ENCODE data around the gene HIGD1C. TPM values are rescaled to one million over a fixed set of nuclear protein-coding genes. Genes with fewer than 3 reads are reported as not detected.
A peak's percentile ranks its signal among the peaks of the same experiment; 100 is the strongest.

Gene HIGD1C
- total RNA-seq, 2 donors from 2014 or later: not detected

DNA sequence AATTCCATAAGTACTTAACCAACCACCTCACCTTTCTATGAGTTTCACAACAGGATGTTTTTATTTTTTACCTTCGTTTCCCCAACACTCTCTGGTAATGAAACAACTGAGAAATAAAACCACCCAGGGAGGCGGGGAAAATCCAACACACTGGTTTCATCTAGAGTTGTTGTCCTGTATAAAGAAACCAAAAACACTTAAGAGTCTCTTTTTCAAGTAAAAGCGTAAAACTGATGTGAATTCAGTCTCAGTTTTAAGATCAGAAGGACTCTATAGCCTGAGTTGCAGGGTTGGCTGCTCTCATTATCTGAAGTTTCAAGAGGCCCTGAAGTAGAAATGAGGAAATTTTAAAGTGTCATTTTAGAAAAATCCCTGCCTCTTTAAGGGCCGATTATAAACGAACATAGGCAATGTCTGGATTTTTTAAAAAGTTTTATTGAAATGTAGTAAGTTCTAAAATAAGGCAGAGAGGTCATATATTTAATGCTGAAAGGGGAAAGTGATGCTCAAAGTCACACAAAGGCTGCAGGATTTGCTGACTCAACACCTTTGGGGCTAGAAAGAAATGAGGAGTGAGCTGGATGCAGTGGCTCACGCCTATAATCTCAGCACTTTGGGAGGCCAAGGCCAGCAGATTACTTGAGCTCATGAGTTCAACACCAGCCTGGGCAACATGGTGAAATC is 27.2 kb downstream of the HIGD1C start:
- H3K9ac ChIP-seq (ENCODE audit: low read depth in 2 of 2, low read length in 2 of 2): no peak overlapping the region
- DNase-seq: no peak
- H3K4me3 ChIP-seq: no peak overlapping the region
- no peaks in the 10 kb centered on the region for H3K4me1 ChIP-seq
- H3K36me3 ChIP-seq: no peaks in the 10 kb centered on the region
- no peaks in the 10 kb centered on the region for H3K27me3 ChIP-seq
- no peak overlapping the region for H3K27ac ChIP-seq
- no peaks in the 10 kb centered on the region for H3K9me3 ChIP-seq
- TF ChIP-seq, protein P1, sequence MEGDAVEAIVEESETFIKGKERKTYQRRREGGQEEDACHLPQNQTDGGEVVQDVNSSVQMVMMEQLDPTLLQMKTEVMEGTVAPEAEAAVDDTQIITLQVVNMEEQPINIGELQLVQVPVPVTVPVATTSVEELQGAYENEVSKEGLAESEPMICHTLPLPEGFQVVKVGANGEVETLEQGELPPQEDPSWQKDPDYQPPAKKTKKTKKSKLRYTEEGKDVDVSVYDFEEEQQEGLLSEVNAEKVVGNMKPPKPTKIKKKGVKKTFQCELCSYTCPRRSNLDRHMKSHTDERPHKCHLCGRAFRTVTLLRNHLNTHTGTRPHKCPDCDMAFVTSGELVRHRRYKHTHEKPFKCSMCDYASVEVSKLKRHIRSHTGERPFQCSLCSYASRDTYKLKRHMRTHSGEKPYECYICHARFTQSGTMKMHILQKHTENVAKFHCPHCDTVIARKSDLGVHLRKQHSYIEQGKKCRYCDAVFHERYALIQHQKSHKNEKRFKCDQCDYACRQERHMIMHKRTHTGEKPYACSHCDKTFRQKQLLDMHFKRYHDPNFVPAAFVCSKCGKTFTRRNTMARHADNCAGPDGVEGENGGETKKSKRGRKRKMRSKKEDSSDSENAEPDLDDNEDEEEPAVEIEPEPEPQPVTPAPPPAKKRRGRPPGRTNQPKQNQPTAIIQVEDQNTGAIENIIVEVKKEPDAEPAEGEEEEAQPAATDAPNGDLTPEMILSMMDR (IDR thresholded peaks at IDR 0.05): no peak
- intact Hi-C loops (cut with DNase I): loop anchor here (5.0 kb wide), 1 partner anchor 142 kb away; no protein-coding TSS in a partner anchor

DNA sequence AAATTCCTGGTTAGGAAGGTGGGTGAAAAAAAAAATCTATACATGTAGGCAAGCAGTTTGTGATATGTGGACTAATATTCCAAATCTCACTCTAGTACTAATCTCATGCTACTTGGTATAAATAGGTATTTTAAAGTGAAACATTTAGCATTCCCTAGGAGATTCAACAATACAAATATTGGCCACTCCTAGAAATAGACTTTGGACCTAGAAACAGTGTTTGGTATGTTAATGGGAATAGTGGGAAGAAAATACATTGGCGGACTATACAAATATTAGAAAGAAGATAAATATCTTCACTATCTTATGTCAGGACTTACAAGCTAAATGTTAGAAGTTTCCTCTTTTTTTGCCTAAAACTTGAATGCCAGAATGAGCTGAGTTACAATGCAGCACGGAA is 28.2 kb downstream of the HIGD1C start:
- Histone ChIP-seq H3K4me3 (no peak overlapping the region), H3K4me1 (no peaks in the 10 kb centered on the region), H3K9ac (ENCODE audit: low read depth in 2 of 2, low read length in 2 of 2) (no peak overlapping the region), H3K27ac (no peak overlapping the region), H3K9me3 (no peaks in the 10 kb centered on the region), H3K27me3 (no peaks in the 10 kb centered on the region), H3K36me3 (no peaks in the 10 kb centered on the region)
- TF ChIP-seq, protein P1 (IDR thresholded peaks at IDR 0.05): no peak
- DNase-seq: no peak
- intact Hi-C loops (cut with DNase I): loop anchor here (5.0 kb wide), 1 partner anchor 143 kb away; no protein-coding TSS in a partner anchor

DNA sequence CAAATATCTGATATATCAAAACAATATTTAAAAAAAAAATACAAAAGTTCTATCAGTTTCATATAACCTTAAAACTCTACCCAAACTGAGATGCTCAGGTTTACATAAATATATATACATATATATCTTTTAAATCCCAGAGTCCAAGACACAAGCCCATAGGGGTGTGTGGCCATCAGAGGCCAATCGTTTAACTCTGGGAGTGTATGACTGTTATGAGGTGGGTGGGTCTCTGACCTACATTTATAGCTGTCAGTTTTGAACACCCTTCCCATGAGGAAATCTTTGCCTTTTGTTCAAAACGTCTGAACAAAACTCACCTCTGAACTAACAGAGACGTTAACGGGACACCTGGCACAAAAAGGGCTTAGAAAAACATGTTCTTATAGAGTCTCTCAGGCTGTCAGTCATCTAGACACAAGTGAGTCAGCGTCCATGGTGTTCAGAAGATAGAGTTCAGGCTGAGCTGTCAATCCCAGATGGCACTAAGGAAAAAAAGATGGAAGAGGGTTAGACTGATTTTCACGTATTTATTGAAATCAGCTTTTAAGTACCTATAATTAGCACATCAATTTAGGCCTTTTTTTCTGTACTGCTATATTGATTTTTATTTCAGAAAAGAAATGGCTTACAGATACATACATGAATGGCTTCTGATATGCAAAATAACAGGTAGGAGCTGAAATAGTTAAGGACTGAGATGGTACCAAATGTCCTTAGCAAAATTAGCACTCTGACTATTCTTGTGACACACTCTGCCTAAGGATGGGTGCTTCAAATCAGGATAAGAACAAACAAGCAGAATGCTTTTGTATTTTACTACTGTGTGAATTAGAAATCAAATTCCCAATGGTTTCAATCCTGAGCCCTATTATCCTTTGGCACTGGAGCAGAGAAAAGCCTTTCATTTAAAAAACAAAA is 29.2 kb downstream of the HIGD1C start:
- no peaks in the 10 kb centered on the region for H3K4me1 ChIP-seq
- no peaks in the 10 kb centered on the region for H3K36me3 ChIP-seq
- no peak overlapping the region for H3K9ac ChIP-seq (ENCODE audit: low read depth in 2 of 2, low read length in 2 of 2)
- intact Hi-C loops (cut with DNase I): loop anchor here (5.0 kb wide), 1 partner anchor 144 kb away; no protein-coding TSS in a partner anchor
- H3K27me3 ChIP-seq: no peaks in the 10 kb centered on the region
- H3K27ac ChIP-seq: peak overlapping the region; percentile 38
- no peak overlapping the region for H3K4me3 ChIP-seq
- TF ChIP-seq, protein P1 (IDR thresholded peaks at IDR 0.05): no peak
- DNase-seq: peak; percentile 36
- no peaks in the 10 kb centered on the region for H3K9me3 ChIP-seq

DNA sequence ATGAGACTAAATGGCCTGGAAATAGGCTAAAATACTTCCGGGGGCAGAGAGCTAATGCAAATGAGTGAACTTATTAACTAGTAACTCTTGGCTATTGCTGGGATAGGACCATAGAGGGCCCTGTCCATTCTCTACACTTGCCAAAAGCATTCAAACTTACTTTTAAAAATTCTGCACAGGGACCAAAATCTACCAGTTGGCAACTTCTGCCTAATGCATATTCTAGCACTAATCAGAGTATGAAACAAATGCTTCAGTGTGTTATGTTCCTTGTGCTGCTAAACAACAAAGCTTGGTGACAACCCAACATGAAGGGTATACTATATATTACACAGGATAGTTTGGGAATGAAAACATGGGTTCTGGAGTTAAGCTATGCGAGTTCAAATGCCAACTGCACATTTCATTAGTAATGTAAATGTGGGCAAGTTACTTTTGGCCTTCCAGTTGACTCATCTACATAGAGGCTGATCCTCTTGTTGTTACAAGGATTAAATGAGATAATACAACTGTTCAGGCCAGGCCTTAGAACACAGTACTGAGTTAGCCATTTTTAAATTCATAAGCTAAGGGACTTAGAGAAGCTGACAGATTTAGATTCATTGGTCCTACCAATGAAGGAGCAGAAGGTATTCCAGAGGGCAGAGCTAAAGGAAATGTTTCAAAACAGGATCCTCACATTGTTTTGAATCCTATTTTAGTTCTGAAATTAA is 32.4 kb downstream of the HIGD1C start:
- Histone ChIP-seq H3K36me3 (no peaks in the 10 kb centered on the region), H3K4me1 (no peaks in the 10 kb centered on the region), H3K27me3 (no peaks in the 10 kb centered on the region), H3K4me3 (no peak overlapping the region), H3K9ac (ENCODE audit: low read depth in 2 of 2, low read length in 2 of 2) (no peak overlapping the region), H3K27ac (peak overlapping the region; percentile 17), H3K9me3 (no peaks in the 10 kb centered on the region)
- no peak for DNase-seq
- intact Hi-C loops (cut with DNase I): loop anchor here (5.0 kb wide), 3 partner anchors 62 to 217 kb away; no protein-coding TSS in a partner anchor
- TF ChIP-seq, protein P1 (IDR thresholded peaks at IDR 0.05): no peak

DNA sequence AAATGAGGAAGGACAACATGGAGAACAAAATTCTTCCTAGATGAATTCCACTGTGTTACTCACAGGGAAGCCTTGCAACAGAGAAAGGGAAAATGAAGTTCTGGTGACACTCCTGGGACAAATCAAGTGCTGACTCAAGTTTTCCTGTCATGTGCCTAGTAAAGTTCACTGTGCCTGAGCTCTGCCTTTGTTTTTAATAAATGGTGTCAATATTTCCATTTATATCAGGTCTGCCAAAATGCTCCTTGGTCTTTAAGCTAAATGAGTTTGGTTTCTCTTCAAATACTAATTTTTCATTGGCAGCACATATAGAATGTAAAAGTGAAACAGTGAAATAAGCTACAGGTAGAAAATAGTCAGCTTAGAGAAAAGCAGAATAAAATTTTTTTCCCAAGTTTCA is 33.0 kb downstream of the HIGD1C start:
- TF ChIP-seq, protein P1 (IDR thresholded peaks at IDR 0.05): no peak

More for the DNA sequence above, 33.0 kb downstream of the HIGD1C start:
- Histone ChIP-seq H3K27ac (peak overlapping the region; percentile 17), H3K4me1 (no peaks in the 10 kb centered on the region), H3K36me3 (no peaks in the 10 kb centered on the region), H3K9me3 (no peaks in the 10 kb centered on the region), H3K9ac (ENCODE audit: low read depth in 2 of 2, low read length in 2 of 2) (no peak overlapping the region), H3K27me3 (no peaks in the 10 kb centered on the region), H3K4me3 (no peak overlapping the region)
- intact Hi-C loops (cut with DNase I): loop anchor here (5.0 kb wide), 2 partner anchors 63 to 218 kb away; no protein-coding TSS in a partner anchor
- peak; percentile 27 for DNase-seq

Measured in colonic mucosa (tissue), 4 donors.